Stimulated activated CD4-positive, alpha-beta T cell treated with anti-CD3 and anti-CD28 coated beads, Interleukin-1b, Interleukin-23, amount 100 ng/mL, for 24 hours (primary cell): ENCODE measurements around the gene RRAD.

Experiments
- DNase-seq, 4 experiments: peaks; one replicate each; pipeline ENCODE4 v3.0.0-alpha.2; 2020; ENCODE audit warnings: low read depth in 4 of 4, low spot score in 1 of 4

Gene RRAD

DNA sequence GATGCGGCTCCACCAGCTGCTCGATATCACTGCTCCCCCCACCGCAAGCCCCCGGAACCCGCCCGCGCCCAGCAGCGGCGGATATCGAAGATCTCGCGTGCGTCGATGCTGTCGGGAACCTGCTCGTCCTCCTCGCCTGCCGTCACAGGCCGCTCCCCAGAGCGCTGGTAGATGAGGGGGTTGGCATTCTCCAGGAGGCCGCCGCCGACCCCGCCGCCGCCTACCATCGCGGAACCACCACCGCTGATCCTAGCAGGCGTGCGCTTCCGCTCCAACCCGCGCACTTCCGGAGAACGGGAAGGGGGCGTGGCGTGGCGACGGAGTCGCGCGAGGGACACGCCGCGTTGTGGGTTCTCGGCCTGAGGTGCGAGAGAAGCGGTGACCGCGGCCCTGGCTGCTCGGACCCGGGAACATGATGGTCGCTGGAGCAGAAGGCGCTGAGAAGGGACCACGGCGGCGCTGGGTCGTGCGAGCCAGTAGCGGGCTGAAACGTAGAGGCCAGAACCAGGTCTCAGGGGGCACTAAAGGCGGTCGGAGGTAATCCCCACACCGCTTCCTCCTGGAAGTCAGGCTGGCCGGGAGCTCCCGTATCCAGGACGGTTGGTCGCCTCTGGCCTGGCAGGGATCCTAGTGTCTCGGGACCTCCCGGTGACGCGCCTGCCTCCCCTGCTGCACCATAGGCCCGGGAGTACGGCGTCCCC, 9.0 kb upstream of the RRAD start, which contains the start of gene CIAO2B:
TSS of gene CIAO2B (minus strand) at position 265 of the 701 bp plus-strand sequence. CDS start at position 227, 38 bp downstream.
- DNase-seq, result peak; percentile 75 to 91 (median 82)

DNA sequence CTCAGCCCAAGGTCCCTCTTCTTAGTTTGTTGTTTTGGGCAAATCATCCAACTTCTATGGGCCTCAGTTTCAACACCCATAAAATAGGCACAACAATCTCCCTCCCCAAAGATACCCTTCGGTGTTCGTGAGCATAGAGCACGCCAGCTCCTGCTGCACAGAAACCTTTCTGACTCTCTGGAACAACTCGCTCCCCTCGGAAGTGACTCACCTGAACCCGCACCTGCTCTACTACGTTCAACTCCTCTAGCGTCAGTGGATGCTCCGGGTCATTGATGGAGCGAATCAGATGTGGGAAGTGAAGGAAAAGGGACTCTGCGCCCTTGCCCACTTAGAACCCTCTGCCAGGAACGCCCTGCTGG, 8.4 kb upstream of the RRAD start:
- peak in 3 of 4 experiments; percentile 23 to 41 (median 32) for DNase-seq

DNA sequence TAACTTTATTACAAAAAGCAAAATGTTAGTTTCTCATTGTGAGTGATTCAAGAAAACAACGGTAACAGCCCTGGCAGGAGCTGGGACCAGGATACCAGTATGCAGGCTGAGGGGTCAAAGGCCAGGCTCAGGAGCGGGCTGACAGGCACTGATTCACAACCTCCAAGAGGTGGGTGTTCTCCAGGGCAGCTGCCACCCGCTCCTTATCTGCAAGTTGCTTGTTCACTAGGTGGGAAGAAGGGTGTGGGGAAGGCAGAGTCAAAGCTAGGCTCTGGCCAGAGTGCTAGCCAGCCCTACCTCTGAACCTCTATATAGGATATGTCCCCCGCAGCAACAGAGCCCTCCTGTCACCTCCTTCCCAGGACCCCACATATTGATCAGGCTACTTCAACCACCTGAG, 6.7 kb upstream of the RRAD start:
- no peak for DNase-seq

DNA sequence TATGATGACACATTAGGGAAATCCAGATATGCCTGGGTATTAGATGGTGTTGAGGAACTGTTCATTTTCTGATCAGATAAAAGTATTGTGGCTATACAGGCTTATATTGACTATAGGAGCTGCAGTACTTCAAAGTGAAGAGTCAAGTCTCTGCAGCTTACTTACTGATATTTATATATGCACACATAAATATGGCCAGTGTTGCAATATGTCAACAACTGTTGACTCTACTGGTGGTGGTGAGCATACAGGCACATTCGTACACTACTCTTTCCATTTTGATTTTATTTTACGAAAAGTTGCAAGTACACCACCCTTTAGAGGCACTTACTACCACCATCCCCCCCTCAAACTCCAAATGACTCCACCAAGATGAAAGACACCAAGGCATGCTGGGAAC, 6.3 kb upstream of the RRAD start:
- DNase-seq, result no peak

DNA sequence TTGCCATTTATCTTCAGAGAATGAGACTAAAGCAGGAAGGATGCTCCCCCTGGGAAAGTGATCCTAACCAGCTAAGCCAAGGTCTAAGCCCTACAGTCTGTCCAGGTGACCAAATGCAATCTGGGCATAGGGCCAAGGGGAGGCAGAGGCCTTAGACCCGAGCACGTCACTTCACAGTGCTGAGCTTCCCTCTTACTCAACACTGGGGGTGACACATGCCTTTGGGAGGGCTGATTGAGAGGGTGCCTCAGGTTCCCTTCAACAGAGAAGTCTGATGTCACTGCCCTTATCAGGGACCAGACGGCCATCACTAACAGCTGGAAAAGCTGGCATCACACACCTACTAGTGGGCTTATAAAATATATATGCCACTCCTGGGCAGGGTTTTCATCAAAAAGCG, 4.9 kb upstream of the RRAD start:
- no peak for DNase-seq

DNA sequence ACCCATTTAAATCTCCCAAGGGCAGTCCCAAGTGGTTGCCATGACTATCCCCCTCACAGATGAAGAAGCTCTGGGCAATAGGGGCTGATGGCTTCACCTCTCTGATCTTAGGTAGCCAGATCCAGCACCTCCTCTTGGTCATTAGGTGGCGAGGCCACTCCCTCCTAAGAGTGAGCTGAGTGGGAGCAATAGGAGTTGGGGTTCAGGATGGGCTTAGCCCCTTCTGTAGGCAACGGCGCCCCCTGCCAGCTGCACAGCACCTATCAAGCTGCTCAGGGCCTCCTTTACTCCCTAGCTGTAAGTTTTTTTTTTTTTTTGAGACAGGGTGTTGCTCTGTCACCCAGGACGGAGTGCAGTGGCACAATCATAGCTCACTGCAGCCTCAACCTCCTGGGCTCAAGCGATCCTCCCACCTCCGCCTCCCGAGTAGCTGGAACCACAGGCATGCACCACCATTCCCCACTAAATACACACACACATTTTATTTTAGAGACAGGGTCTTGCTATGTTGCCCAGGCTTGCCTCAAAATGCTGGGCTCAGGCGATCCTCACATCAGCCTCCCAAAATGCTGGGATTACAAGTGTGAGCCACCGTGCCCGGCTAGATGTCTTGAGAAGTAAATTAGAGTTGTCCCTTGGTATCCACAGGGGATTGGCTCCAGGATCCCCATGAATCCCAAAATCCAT, 3.5 kb upstream of the RRAD start:
- peak in 1 of 4 experiments; percentile 29 for DNase-seq

DNA sequence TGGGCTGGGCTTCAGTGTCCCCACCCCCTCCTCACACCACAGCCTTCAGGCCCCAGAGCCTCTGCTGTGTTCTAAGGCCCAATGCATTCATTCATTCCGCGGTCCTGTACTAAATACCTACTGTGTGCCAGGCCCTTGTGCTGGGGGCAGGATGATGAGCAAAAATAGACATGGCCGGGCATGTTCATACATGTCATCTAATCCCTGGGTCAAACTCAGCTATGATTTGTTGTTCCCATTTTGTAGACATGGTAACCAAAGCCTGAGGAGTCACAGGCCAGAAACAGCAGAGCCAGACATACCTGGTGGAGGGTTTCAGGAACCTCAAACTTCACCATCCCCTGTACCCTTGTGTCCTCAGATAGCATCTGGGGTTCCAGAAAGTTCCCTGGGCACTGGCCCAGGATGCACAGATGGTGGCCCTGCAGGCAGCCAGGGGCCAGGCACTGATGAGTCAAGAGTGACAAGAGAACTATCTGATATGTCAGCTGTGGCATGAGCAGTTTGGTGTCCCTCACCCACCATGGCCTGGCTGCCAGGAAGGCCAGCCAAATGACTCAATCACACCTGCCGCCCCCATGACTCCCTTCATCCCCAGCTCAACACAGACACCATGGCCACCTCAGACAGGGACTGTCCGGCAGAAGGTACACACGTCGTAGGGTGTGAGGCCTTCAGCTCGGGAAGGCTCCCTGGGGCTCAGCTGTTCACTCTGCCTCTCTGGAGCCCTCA, 2.7 kb upstream of the RRAD start:
- DNase-seq, result no peak

DNA sequence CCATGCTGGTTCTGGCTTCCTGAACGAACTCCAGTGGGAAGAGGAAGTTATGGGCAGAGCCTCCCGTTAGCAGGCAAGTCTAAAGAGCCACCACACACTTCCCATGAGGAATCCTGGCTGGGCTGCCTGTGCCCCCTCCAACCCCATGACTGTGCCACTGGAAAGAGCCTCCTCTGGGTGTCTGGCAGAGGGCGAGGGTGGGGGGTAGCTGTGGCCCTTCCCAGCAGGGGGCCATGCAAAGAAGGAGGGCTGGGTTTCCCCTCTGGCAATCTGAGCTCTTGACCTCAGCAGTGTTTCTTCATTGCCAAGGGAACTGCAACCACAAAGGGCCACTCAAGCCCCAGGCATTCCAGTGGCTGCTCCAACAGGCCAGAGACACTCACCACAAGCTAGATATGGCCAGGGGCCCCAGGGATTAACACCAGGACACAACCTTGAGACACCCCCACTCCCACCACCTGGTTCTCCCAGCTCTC, 1.7 kb upstream of the RRAD start:
- DNase-seq, result no peak

DNA sequence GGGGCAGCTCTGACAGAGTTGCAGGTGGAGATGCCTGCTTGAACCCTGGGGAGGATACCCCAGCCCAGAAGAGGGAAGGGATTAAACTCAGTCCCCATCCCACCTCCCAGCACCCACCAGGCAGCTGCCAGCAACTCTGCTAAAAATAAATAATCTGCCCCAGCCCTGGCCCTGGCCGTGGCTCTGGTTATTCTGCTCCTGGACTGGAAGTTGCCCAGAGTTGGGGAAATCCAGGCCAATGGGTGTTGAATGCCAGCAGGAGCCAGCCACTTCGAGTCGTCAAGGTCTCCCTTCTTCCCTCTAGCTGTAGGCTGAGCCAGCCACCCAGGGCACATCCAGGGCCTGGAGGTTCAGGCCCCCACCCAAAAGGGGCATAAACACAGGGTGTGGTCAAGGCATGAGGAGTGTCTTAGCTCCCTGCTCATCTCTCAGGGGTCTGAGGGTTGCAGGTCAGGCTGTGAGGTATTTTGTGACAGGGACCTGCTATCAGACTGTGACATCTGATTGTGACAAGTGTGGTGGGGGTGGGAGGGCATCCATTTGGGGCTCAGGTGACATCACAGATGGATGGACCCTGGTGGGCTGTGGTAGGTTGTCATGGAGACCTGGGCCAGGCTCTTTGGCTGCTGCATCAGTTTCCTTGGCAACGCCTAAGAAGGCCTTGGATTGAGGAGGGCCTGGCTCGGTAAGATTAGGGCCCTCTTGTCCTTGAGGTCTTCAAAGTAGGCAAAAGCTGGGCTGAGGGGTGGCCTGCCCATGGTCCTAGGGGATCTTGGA, 1.0 kb upstream of the RRAD start:
- no peak for DNase-seq

DNA sequence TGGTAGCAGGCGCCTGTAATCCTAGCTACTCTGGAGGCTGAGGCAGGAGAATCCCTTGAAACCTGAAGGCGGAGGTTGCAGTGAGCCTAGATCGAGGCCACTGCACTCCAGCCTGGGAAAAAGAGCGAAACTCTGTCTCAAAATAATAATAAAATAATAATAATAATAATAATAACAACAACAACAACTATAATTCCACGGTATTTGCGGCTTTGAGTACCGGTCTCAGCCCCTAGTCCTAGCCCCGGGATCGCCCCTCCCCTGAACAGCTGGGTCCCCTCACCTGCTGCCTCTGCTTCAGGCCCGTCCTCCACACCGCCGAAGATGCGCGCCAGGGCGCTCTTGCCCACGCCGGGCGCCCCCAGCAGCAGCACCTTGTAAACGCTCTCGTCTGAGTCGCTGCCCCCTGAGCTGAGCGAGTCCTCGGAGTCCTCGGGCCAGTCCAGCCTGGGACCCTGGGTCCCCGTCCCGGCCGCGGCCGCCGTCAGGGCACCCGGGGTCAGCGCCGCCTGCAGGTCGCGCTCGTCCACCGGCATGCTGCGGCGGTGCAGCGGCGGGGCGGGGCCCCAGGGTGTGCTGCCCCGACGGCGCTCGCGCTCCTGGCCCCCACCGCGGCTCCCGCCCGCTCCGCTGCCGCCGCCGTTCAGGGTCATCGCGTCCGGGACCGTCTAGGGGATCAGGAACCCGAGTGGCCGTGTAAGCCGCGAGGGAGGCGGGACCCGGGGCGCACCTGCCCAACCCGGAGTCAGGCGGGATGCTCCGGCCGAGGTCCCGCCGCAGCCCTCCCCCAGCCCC, 611 bp downstream of the RRAD start:
- DNase-seq, result peak in 1 of 4 experiments; percentile 28

DNA sequence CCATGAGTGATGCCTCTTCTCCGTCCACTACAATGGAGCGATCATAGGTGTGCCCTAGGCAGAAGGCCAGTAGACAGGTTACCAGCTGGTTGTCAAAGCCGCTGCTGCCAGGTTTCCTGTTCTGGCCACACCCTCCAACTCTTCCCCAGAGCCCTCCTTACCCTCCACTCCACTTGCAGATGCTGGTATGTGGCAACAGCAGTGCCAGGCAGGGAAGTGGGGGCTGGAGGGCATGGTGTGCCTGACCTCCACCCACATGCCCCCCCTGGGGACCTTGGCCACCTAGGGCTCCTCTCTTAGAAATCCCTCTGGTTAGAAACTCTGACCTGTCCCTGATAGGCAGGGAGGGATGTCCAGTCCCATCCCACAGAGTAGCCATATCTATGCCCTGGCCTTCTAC, 1.5 kb downstream of the RRAD start:
- DNase-seq, result no peak

DNA sequence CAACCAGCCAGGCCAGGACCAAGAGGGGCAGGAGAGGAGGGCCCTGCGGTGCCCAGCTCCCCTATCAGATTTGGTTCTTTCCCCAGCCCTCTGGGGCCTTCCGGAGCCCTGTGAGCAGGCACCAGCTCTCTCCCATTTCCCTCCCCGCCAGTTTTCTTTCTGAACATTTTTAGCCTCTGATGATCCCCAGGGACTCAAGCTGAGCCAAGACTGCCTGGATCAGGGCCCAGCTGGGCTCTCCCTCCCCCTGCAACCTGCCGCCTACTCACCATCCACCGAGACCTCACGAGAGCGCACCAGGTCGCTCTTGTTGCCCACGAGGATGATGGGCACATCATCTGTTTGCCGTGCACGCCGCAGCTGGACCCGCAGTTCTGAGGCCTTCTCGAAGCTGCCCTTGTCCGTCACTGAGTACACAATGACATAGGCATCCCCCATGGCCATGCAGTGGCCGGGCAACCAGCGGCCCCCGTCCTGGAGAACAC, 2.0 kb downstream of the RRAD start:
- no peak for DNase-seq

DNA sequence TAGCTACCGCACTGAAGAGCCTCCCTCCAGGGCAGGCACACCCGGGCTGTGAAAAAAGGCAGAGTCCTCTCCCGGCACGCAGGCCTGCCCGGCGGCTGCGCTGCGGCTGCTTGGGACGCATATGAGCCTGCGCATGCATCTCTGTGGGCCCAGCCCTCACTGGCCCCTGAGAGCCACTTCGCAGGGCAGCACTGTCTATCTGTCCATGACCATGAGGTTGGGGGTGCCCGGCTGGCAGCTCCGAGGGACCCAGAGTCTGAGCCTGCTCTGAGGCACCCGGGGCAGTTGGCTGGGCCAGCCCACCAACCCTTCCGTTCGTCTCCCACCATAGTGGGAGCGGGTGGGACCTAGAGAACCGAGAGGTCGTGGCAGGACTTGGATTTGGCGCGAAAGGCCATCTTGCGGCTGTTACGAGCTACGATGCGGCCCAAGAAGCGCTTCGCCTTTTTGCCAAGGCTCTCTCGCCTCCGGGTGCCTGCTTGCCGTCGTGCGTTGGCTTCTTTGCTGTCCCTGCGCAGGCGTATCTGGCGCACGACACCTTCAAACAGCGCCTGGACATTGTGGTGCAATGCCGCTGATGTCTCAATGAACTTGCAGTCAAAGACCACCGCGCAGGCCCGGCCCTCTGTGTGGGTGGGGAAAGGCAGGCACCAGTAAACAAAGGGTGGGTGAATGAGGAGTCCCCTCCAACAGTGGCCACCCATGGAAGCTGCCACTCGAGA, 3.4 kb downstream of the RRAD start:
- DNase-seq, result no peak

DNA sequence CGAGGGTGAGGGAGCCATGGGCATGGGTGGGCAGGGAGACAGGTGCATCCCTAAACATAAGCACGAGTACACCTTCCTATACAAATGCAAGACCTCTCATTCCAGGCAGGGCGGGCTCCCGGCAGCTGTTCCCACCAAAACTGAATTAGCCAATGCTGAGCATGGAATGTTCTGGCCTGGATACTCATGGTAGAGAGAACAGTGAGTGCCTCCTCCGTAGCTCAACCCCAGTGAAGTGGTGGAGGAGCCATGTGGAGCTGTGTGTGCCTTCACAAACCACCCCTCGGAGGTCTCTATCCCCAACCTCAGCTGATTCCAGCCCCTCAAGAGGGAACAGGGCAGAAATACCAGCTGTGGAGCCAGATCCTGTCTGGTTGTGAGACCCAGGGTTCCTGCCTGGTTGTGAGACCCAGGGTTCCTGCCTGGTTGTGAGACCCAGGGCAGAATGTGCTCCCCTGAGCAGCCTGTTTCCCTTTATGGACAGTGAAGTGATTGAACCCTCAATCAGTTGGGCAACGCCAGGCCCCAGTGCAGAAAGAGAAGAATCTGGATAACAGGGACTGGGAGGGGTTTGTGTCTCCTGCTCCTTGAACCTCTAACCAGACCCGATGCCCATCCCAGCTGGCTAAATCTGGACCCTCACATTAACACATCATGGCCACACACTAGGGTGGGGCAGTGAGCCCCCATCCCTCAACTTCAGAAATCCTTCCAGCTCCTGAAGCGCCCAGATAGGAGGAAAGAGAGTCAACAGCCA, 4.2 kb downstream of the RRAD start:
- DNase-seq, result no peak

DNA sequence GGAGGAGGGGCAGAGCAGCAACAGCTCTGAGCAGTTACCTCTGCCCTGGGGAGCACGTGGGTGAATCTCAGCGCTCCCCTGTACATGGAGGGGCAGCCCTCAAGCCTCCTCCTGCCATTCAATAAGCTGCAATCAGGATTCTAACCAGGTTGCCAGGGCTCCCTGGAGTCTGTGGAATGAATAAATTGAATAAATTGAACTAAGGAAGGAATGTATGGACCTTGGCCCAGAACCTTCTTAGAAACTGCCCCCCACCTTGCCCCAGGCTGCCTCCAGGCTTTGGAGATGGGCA, 5.1 kb downstream of the RRAD start:
- DNase-seq, result no peak

DNA sequence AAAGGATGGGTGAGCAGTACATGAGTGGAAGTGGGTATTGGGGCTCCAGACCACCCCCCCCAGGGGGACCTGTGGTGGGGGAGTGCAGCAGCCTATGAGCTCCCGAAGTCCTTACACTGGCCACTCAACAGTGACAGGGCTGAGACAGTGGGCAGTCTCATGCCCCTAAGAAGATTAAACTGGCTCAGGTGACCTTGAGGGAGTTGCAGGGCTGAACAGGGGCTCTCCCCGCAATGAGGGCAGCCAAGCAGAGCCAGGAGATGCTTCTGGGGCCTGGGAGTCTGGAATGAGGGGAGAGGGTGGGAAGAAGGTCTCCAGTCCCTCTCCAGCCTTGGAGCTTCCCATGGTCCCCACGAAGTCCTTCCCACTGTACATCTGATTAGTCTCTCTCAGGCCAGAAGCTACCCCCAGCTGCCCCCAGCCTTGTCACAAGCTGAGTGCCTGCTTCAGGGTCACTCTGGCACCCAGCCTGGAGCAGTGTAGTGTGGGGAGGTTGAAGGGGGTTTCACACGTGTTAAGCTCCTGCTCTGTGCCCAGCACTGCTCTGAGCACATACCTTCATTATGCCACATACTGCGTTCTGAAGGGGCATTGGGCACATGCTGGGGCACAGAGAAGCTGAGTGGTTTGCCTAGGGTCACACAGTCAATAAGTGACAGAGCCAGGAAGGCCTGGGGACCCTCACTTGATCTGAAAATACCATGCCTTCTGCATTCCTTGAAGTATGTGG, 5.6 kb downstream of the RRAD start:
- no peak for DNase-seq

DNA sequence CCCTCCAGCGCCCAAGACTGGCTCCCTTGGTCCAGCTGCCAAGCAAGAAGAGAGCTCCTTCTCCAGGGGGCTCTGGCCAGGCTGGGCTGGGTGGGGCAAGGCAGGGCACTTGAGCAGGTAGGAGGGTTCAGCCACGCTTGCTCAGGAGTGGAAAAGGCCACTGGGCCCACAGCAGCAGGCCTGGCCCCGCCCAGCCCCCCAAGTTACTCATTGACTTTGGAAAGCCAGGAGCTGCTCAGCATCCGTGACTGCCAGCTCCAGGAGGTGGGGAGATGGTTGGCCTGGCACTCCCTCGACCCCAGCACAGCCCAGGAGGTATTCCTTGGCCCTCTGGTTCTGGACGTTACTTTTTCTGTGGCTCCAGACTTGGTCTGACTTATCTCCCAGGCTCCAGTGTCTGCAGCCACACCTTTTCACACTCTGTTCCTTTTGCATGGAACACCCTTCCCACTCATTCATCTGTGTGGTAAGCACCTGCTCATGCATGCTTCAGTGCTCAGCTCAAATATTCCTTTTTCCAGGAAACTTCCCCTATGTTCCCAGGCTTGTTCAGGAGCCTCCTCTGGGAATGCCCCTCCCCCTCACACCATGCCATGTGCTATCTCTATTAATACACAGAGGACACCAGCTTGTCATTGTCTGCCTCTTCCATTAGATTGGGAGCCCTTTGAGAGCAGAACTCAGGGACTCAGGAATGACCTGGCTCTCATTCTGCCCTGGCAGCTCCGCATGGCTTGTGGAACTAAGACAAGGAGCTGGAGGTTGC, 6.3 kb downstream of the RRAD start, which contains the start of gene CDH16:
TSS of gene CDH16 (minus strand) at position 83 of the 766 bp plus-strand sequence. CDS start 820 bp downstream, outside the sequence.
- no peak for DNase-seq

DNA sequence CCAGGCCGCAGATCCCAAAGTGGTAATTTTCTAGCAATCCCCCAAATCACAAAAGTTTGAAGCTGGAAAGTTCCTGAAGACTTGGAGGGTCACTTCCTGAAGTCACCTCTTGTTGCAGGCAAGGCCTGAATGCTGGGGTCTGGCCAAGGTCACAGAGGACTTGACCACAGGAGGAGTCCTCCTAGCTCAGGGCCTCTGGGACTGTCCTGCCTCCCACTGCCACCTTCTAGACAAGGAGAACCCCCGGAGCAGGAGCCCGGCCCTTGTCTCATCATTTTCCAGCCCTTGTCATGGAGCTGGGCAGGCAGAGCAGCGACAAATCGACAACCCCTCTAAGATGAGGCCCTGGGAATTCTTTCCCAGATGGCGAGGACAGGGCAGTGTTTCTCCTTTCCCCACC, 7.0 kb downstream of the RRAD start:
- DNase-seq, result no peak
